Measurements from ENCODE around the gene LDLRAD3.
A peak's percentile ranks its signal among the peaks of the same experiment; 100 is the strongest.

Gene LDLRAD3

GRCh38 chr11:36265793-36266628 lies 322.1 kb downstream of the LDLRAD3 start:
- Histone ChIP-seq H3K36me3 (peaks cover 8% of the 10 kb centered on the region), H3K9ac (no peak overlapping the region), H4K20me1 (no peaks in the 10 kb centered on the region), H3K9me3 (no peaks in the 10 kb centered on the region), H3K4me3 (no peak overlapping the region), H3K4me1 (peaks cover 10% of the 10 kb centered on the region), H3K4me2 (peak overlapping the region; percentile 21), H3K27ac (no peak overlapping the region), H3K27me3 (no peaks in the 10 kb centered on the region)
- no peak for TF ChIP-seq Cebpa-rat (IDR thresholded peaks at IDR 0.05)

- H3K9me3 ChIP-seq, result no peaks in the 10 kb centered on the region
- H4K20me1 ChIP-seq, result no peaks in the 10 kb centered on the region
- H3K4me2 ChIP-seq, result no peak overlapping the region
- H3K36me3 ChIP-seq, result peaks cover 15% of the 10 kb centered on the region
- no peak overlapping the region for H3K4me3 ChIP-seq
- no peaks in the 10 kb centered on the region for H3K27me3 ChIP-seq
- no peak overlapping the region for H3K9ac ChIP-seq
- peaks cover 10% of the 10 kb centered on the region for H3K4me1 ChIP-seq
- TF ChIP-seq Cebpa-rat (IDR thresholded peaks at IDR 0.05), result no peak
- H3K27ac ChIP-seq, result no peak overlapping the region
Observed at GRCh38 chr11:36266767-36267166, 322.9 kb downstream of the LDLRAD3 start.

- Histone ChIP-seq H4K20me1 (no peaks in the 10 kb centered on the region), H3K4me1 (peaks cover 10% of the 10 kb centered on the region), H3K27me3 (no peaks in the 10 kb centered on the region), H3K9me3 (peaks cover 5% of the 10 kb centered on the region; the same call in 1 of the 2 replicates), H3K4me2 (no peak overlapping the region), H3K4me3 (no peak overlapping the region), H3K27ac (no peak overlapping the region), H3K9ac (no peak overlapping the region), H3K36me3 (peaks cover 32% of the 10 kb centered on the region)
- no peak for TF ChIP-seq Cebpa-rat (IDR thresholded peaks at IDR 0.05)
Observed at GRCh38 chr11:36268337-36268985, 324.6 kb downstream of the LDLRAD3 start.

- TF ChIP-seq Cebpa-rat (IDR thresholded peaks at IDR 0.05), result no peak
- no peak overlapping the region for H3K9ac ChIP-seq
- H3K36me3 ChIP-seq, result peaks cover 53% of the 10 kb centered on the region
- H3K27ac ChIP-seq, result no peak overlapping the region
- peaks cover 5% of the 10 kb centered on the region; the same call in 1 of the 2 replicates for H3K9me3 ChIP-seq
- no peak overlapping the region for H3K4me3 ChIP-seq
- no peak overlapping the region for H3K4me2 ChIP-seq
- H3K4me1 ChIP-seq, result peaks cover 8% of the 10 kb centered on the region
- no peaks in the 10 kb centered on the region for H3K27me3 ChIP-seq
- H4K20me1 ChIP-seq, result no peaks in the 10 kb centered on the region
Observed at GRCh38 chr11:36270701-36271100, 326.8 kb downstream of the LDLRAD3 start.

- no peak overlapping the region for H3K27ac ChIP-seq
- peaks cover 5% of the 10 kb centered on the region; the same call in 1 of the 2 replicates for H3K4me1 ChIP-seq
- peaks cover 62% of the 10 kb centered on the region for H3K36me3 ChIP-seq
- no peaks in the 10 kb centered on the region for H4K20me1 ChIP-seq
- H3K9me3 ChIP-seq, result peaks cover 5% of the 10 kb centered on the region; the same call in 1 of the 2 replicates
- TF ChIP-seq Cebpa-rat (IDR thresholded peaks at IDR 0.05), result no peak
- no peak overlapping the region for H3K9ac ChIP-seq
- H3K4me2 ChIP-seq, result no peak overlapping the region
- no peak overlapping the region for H3K4me3 ChIP-seq
- no peaks in the 10 kb centered on the region for H3K27me3 ChIP-seq
Observed at GRCh38 chr11:36271794-36272407, 328.0 kb downstream of the LDLRAD3 start.

- H4K20me1 ChIP-seq, result no peaks in the 10 kb centered on the region
- no peak overlapping the region for H3K4me3 ChIP-seq
- H3K4me2 ChIP-seq, result no peak overlapping the region
- H3K27ac ChIP-seq, result no peak overlapping the region
- H3K27me3 ChIP-seq, result no peaks in the 10 kb centered on the region
- H3K9ac ChIP-seq, result no peak overlapping the region
- peaks cover 63% of the 10 kb centered on the region for H3K36me3 ChIP-seq
- no peak for TF ChIP-seq Cebpa-rat (IDR thresholded peaks at IDR 0.05)
- H3K4me1 ChIP-seq, result peaks cover 5% of the 10 kb centered on the region; the same call in 1 of the 2 replicates
- peaks cover 5% of the 10 kb centered on the region; the same call in 1 of the 2 replicates for H3K9me3 ChIP-seq
Observed at GRCh38 chr11:36273110-36273509, 329.2 kb downstream of the LDLRAD3 start.

- Histone ChIP-seq H3K27me3 (no peaks in the 10 kb centered on the region), H3K4me1 (peaks cover 5% of the 10 kb centered on the region; the same call in 1 of the 2 replicates), H3K4me2 (no peak overlapping the region), H4K20me1 (no peaks in the 10 kb centered on the region), H3K27ac (no peak overlapping the region), H3K36me3 (peaks cover 76% of the 10 kb centered on the region), H3K9ac (no peak overlapping the region), H3K9me3 (peaks cover 5% of the 10 kb centered on the region; the same call in 1 of the 2 replicates), H3K4me3 (no peak overlapping the region)
- TF ChIP-seq Cebpa-rat (IDR thresholded peaks at IDR 0.05), result no peak
Observed at GRCh38 chr11:36274414-36274813, 330.6 kb downstream of the LDLRAD3 start.

GRCh38 chr11:36278531-36279282 lies 334.8 kb downstream of the LDLRAD3 start:
- Histone ChIP-seq H3K9me3 (peaks cover 12% of the 10 kb centered on the region; the same call in 1 of the 2 replicates), H3K4me1 (no peaks in the 10 kb centered on the region), H3K4me3 (no peak overlapping the region), H4K20me1 (no peaks in the 10 kb centered on the region), H3K27me3 (no peaks in the 10 kb centered on the region), H3K27ac (no peak overlapping the region), H3K4me2 (no peak overlapping the region), H3K9ac (no peak overlapping the region), H3K36me3 (peaks cover 43% of the 10 kb centered on the region)
- TF ChIP-seq Cebpa-rat (IDR thresholded peaks at IDR 0.05), result no peak

GRCh38 chr11:36280531-36280930 lies 336.7 kb downstream of the LDLRAD3 start:
- H3K27ac ChIP-seq, result no peak overlapping the region
- H3K27me3 ChIP-seq, result no peaks in the 10 kb centered on the region
- no peaks in the 10 kb centered on the region for H3K4me1 ChIP-seq
- H3K9me3 ChIP-seq, result peaks cover 12% of the 10 kb centered on the region; the same call in 1 of the 2 replicates
- no peak overlapping the region for H3K4me3 ChIP-seq
- no peak overlapping the region for H3K9ac ChIP-seq
- TF ChIP-seq Cebpa-rat (IDR thresholded peaks at IDR 0.05), result no peak
- peaks cover 26% of the 10 kb centered on the region for H3K36me3 ChIP-seq
- H3K4me2 ChIP-seq, result no peak overlapping the region
- H4K20me1 ChIP-seq, result no peaks in the 10 kb centered on the region

Measured in BLaER1 (cell line).